Sigmoid colon (tissue), 4 donors: ENCODE data around the gene RNF144A.

Experiments
- EP300 ChIP-seq, 4 donors: sonication (generic); formaldehyde crosslinking; IDR thresholded peaks; one replicate each; pipeline ENCODE4 v1.6.1; 2017; ENCODE audit warnings: antibody characterized with exemption in 4 of 4
- POLR2A ChIP-seq, 2 donors: fragments of 450-650 bp; IDR thresholded peaks; one replicate each; pipeline ENCODE4 v1.6.1; 2016; ENCODE audit warnings: antibody characterized with exemption in 2 of 2, mild to moderate bottlenecking in 2 of 2, moderate library complexity in 2 of 2
- POLR2AphosphoS5 ChIP-seq, 4 donors: sonication (generic); formaldehyde crosslinking; IDR thresholded peaks; one replicate each; pipeline ENCODE4 v1.6.1; 2017; ENCODE audit warnings: antibody characterized with exemption in 4 of 4
- TF ChIP-seq, protein P1 (sequence below), 4 experiments: fragments of 450-650 bp in 3 of 4; fragments of 200-600 bp in 1 of 4; IDR thresholded peaks; one replicate each; pipeline ENCODE4 v1.5.1; 2016 to 2019; ENCODE audit warnings: antibody characterized with exemption in 4 of 4, mild to moderate bottlenecking in 3 of 4, moderate library complexity in 2 of 4

DNA sequence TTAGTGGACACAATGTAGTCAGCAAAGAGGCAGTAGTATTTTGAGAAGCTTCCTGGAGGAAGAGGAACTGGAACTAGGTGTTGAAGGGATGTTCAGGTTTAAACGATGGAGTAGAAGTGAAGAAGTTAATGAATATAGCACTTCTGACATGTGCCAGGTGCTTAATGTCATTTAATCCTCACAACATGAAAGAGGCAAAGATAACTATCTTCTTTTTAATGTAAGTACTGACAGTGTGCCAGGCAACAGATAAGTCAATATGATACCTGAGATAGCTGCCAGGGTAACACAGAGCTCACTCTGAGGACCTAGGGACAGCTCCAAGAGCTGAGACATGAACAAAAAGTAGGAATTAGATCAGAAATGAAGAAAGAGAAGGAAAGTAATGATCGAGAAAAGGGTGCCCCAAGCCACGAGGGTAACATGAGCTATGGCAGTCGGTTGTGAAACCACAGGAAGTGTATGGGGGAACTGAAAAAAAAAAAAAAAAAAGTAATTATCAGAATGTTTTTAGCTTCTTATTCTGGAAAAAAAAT, 140.7 kb downstream of the RNF144A start:
- TF ChIP-seq POLR2AphosphoS5 (IDR thresholded peaks at IDR 0.05): no peak
- TF ChIP-seq, protein P1, sequence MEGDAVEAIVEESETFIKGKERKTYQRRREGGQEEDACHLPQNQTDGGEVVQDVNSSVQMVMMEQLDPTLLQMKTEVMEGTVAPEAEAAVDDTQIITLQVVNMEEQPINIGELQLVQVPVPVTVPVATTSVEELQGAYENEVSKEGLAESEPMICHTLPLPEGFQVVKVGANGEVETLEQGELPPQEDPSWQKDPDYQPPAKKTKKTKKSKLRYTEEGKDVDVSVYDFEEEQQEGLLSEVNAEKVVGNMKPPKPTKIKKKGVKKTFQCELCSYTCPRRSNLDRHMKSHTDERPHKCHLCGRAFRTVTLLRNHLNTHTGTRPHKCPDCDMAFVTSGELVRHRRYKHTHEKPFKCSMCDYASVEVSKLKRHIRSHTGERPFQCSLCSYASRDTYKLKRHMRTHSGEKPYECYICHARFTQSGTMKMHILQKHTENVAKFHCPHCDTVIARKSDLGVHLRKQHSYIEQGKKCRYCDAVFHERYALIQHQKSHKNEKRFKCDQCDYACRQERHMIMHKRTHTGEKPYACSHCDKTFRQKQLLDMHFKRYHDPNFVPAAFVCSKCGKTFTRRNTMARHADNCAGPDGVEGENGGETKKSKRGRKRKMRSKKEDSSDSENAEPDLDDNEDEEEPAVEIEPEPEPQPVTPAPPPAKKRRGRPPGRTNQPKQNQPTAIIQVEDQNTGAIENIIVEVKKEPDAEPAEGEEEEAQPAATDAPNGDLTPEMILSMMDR (IDR thresholded peaks at IDR 0.05): no peak
- TF ChIP-seq POLR2A (IDR thresholded peaks at IDR 0.05): no peak
- TF ChIP-seq EP300 (IDR thresholded peaks at IDR 0.05): no peak
